Motor neuron (in vitro differentiated cells): ENCODE results near the gene ARHGAP6. TPM values are rescaled to one million over a fixed set of nuclear protein-coding genes. Genes with fewer than 3 reads are reported as not detected.
"Not testable (repeated sequence)": the region's sequence is repeated elsewhere in the genome, so short reads cannot be mapped to it uniquely, and the experiment has no call there.

Experiments used
- ATAC-seq, 8 experiments: fragments of 200-7000 bp; cut with Tn5 transposase; replicated peaks in 6 of 8; 2 replicates each; pipeline ENCODE4 v1.8.0; 2021; ENCODE audit warnings: mild to moderate bottlenecking in 8 of 8, moderate library complexity in 8 of 8
- H3K27ac ChIP-seq, 2 donors: fragments of 250-450 bp; sonication (Bioruptor Pico); 2 replicates each; pipeline ENCODE4 v1.9.0; 2021; ENCODE audit warnings: antibody characterized with exemption in 2 of 2, mild to moderate bottlenecking in 2 of 2, moderate library complexity in 1 of 2
- H3K4me1 ChIP-seq, 2 donors: fragments of 250-450 bp; sonication (Bioruptor Pico); replicated peaks in 1 of 2; 2 replicates each; pipeline ENCODE4 v1.6.1; 2021; ENCODE audit warnings: antibody characterized with exemption in 2 of 2, mild to moderate bottlenecking in 2 of 2, moderate library complexity in 1 of 2
- H3K4me3 ChIP-seq, 5 donors: fragments of 250-450 bp; sonication (Bioruptor Pico); 2 replicates each; pipeline ENCODE4 v1.9.0; 2021; ENCODE audit warnings: antibody characterized with exemption in 5 of 5, mild to moderate bottlenecking in 5 of 5, moderate library complexity in 4 of 5
- WGBS, 10 experiments: fragments of 450-650 bp; shearing (Covaris generic); methylation state at CpG; one replicate each; pipeline ENCODE4 v1.0.0; 2022; 5-methylcytosine and 5-hydroxymethylcytosine counted together
- in situ Hi-C, 9 experiments: fragments of 400-800 bp; cut with MboI; loops; one replicate each; pipeline ENCODE4 v1.15.0; 2021; ENCODE audit warnings: low sequenced_read_pairs in 9 of 9, low pct_unique_long_range_greater_than_20kb in 2 of 9; ENCODE audit not compliant: unreplicated experiment in 9 of 9
- total RNA-seq, 8 experiments: library from RNA; unstranded; fragments of 300-600 nt; gene quantifications; 2 replicates each; pipeline versions ENCODE4 v1.2.3 to v1.2.4, GENCODE V29; 2022

ARHGAP6 gene
- total RNA-seq, 8 experiments from 2014 or later = 0.50 to 7.6 (median 2.6) TPM

- peak in 2 of 8 experiments; percentile 29 to 56 for ATAC-seq
- H3K4me1 ChIP-seq = no peaks in the 10 kb centered on the region
- H3K27ac ChIP-seq = no peak overlapping the region
- no peak overlapping the region for H3K4me3 ChIP-seq
- WGBS, 10 experiments = 0 to 100% (median 43%) methylated on average over 2 of the region's 2 CpGs; no CpG with 5 or more reads in 5 of the 10 experiments
- in situ Hi-C loops = no loop called here
Observed at GRCh38 chrX:11244636-11245035, 421.1 kb downstream of the ARHGAP6 start.

GRCh38 chrX:11242704-11243103 lies 423.0 kb downstream of the ARHGAP6 start:
- no peak for ATAC-seq
- no peak overlapping the region for H3K4me3 ChIP-seq
- no peak overlapping the region for H3K27ac ChIP-seq
- in situ Hi-C loops = no loop called here
- no peaks in the 10 kb centered on the region for H3K4me1 ChIP-seq

- no peaks in the 10 kb centered on the region for H3K4me1 ChIP-seq
- no peak overlapping the region for H3K27ac ChIP-seq
- WGBS, 10 experiments = 24 to 79% methylated on average over 2 of the region's 2 CpGs; no CpG with 5 or more reads in 8 of the 10 experiments
- no peak overlapping the region for H3K4me3 ChIP-seq
- in situ Hi-C loops = no loop called here
- ATAC-seq = no peak
Observed at GRCh38 chrX:11241720-11242119, 424.0 kb downstream of the ARHGAP6 start.

GRCh38 chrX:11239230-11239629 lies 426.5 kb downstream of the ARHGAP6 start:
- Histone ChIP-seq H3K4me1 (no peaks in the 10 kb centered on the region), H3K4me3 (no peak overlapping the region), H3K27ac (no peak overlapping the region)
- in situ Hi-C loops = no loop called here
- ATAC-seq = peak; percentile 56 to 99 (median 75)

GRCh38 chrX:11235377-11235776 lies 430.3 kb downstream of the ARHGAP6 start:
- 67 to 100% methylated on average over 1 to 2 of the region's 2 CpGs; no CpG with 5 or more reads in 8 of the 10 experiments for WGBS, 10 experiments
- H3K27ac ChIP-seq, in situ Hi-C loops, H3K4me3 ChIP-seq, ATAC-seq, H3K4me1 ChIP-seq: not testable (repeated sequence)

GRCh38 chrX:11215191-11215921 lies 450.4 kb downstream of the ARHGAP6 start:
- Histone ChIP-seq H3K27ac (no peak overlapping the region), H3K4me3 (no peak overlapping the region), H3K4me1 (no peaks in the 10 kb centered on the region)
- in situ Hi-C loops = no loop called here
- 60 to 100% (median 73%) methylated on average over 1 to 8 of the region's 33 CpGs; no CpG with 5 or more reads in 6 of the 10 experiments for WGBS, 10 experiments
- no peak for ATAC-seq

- H3K27ac ChIP-seq = no peak overlapping the region
- H3K4me1 ChIP-seq = no peaks in the 10 kb centered on the region
- WGBS, 10 experiments = 60% methylated on average over 1 of the region's 18 CpGs; no CpG with 5 or more reads in 9 of the 10 experiments
- ATAC-seq = no peak
- in situ Hi-C loops = no loop called here
- no peak overlapping the region for H3K4me3 ChIP-seq
Observed at GRCh38 chrX:11214346-11215190, 451.2 kb downstream of the ARHGAP6 start.

- in situ Hi-C loops = no loop called here
- Histone ChIP-seq H3K4me1 (no peaks in the 10 kb centered on the region), H3K4me3 (no peak overlapping the region), H3K27ac (no peak overlapping the region)
- no peak for ATAC-seq
- 68 to 100% methylated on average over 2 to 6 of the region's 11 CpGs; no CpG with 5 or more reads in 8 of the 10 experiments for WGBS, 10 experiments
Observed at GRCh38 chrX:11212741-11213140, 453.0 kb downstream of the ARHGAP6 start.

GRCh38 chrX:11210415-11210801 lies 455.3 kb downstream of the ARHGAP6 start:
- H3K27ac ChIP-seq = no peak overlapping the region
- WGBS, 10 experiments = 0 to 95% (median 50%) methylated on average over 1 to 4 of the region's 4 CpGs; no CpG with 5 or more reads in 3 of the 10 experiments
- no peak for ATAC-seq
- no peak overlapping the region for H3K4me3 ChIP-seq
- H3K4me1 ChIP-seq = no peaks in the 10 kb centered on the region
- in situ Hi-C loops = no loop called here

GRCh38 chrX:11209798-11210414 lies 455.8 kb downstream of the ARHGAP6 start:
- peak in 2 of 8 experiments; percentile 61 to 83 for ATAC-seq
- H3K4me3 ChIP-seq = no peak overlapping the region
- 0 to 92% (median 68%) methylated on average over 1 to 2 of the region's 2 CpGs; no CpG with 5 or more reads in 6 of the 10 experiments for WGBS, 10 experiments
- H3K27ac ChIP-seq = no peak overlapping the region
- H3K4me1 ChIP-seq = no peaks in the 10 kb centered on the region
- in situ Hi-C loops = no loop called here

GRCh38 chrX:11206716-11207115 lies 459.0 kb downstream of the ARHGAP6 start:
- no peak for ATAC-seq
- WGBS, 10 experiments = 36 to 80% (median 71%) methylated on average over 1 of the region's 1 CpG; no CpG with 5 or more reads in 6 of the 10 experiments
- no peak overlapping the region for H3K27ac ChIP-seq
- H3K4me1 ChIP-seq = no peaks in the 10 kb centered on the region
- no peak overlapping the region for H3K4me3 ChIP-seq
- in situ Hi-C loops = no loop called here

GRCh38 chrX:11205796-11206195 lies 459.9 kb downstream of the ARHGAP6 start:
- 10 to 90% (median 56%) methylated on average over 2 to 3 of the region's 4 CpGs; no CpG with 5 or more reads in 6 of the 10 experiments for WGBS, 10 experiments
- in situ Hi-C loops = no loop called here
- Histone ChIP-seq H3K4me3 (no peak overlapping the region), H3K27ac (no peak overlapping the region), H3K4me1 (no peaks in the 10 kb centered on the region)
- ATAC-seq = peak in 1 of 8 experiments; percentile 40

GRCh38 chrX:11197671-11198070 lies 468.0 kb downstream of the ARHGAP6 start:
- Histone ChIP-seq H3K4me1 (no peaks in the 10 kb centered on the region), H3K27ac (no peak overlapping the region), H3K4me3 (no peak overlapping the region)
- ATAC-seq = no peak
- in situ Hi-C loops = no loop called here
- 0 to 50% methylated on average over 1 of the region's 1 CpG; no CpG with 5 or more reads in 8 of the 10 experiments for WGBS, 10 experiments
